ENCODE data around the gene ZNF674.
"Not testable (repeated sequence)": the region's sequence is repeated elsewhere in the genome, so short reads cannot be mapped to it uniquely, and the experiment has no call there.

ZNF674 gene

DNA sequence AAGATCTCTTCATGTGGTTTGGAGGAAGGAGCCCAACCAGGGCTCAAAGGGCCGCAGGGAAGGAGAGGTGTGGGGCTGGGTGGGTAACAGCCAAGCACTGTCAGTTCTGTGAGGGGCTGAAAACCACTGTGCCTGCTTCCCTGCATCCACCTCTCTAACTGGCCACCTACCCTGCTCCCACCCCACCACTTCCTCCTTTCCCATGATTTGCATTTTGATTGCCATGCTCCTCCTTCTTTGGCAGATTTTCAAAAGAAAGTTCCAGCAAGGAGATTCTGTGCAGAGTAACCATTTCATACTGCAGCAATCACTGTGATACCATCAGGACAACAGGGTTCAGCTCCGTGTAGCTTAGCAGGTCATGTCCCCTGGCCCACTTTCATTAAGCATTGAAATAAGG, 1.8 kb downstream of the ZNF674 start:
- Mint-ChIP-seq H3K4me1 (peaks cover 29% of the 10 kb centered on the region), H3K36me3 (peaks cover 2% of the 10 kb centered on the region), H3K27me3 (no peaks in the 10 kb centered on the region), H3K9me3 (no peaks in the 10 kb centered on the region), H3K27ac (no peak overlapping the region), H3K4me3 (no peak overlapping the region)

DNA sequence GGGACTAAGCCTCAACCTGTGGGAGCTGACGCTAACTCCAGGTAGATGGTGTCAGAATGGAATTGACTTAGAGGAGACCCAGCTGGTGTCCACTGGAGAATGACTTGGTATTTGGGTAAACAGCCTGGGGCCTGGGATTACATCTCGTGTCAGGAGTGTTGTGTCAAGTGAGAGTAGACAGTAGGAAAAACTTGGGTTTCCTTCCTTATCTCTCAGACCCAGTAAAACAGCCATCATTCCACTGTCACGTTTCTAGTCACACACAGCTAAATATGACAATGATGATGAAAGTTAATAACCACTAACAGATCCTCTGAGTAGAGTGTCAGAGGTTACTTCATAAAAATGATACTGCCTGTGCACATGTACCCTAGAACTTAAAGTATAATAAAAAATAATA, 13.8 kb downstream of the ZNF674 start:
- Mint-ChIP-seq H3K4me1 (no peaks in the 10 kb centered on the region), H3K27ac (no peak overlapping the region), H3K4me3 (no peak overlapping the region), H3K36me3 (no peaks in the 10 kb centered on the region), H3K9me3 (no peaks in the 10 kb centered on the region), H3K27me3 (no peaks in the 10 kb centered on the region)

DNA sequence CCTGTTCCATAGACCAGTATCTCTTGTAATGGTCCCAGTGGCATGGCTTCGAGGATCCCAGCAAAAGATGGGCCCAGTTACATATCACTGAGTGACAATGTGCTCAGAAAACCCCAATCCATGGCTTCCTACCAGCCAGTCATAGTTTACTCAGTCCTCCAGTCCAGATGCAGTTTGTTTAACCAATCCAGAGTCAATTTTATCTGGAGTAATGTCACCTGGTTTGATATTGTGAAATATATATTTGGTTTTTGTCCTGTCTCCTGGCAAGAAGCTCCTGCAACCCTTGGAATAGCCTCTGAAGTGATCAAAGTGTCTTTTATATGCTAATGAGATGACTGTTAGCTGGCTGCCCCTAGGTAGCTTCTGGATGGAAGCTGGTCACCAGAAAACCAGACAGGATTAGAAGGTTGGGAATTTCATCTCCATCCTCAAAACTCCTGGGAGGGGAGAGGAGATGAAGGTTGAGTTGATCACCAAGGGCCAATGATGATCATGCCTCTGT, 14.8 kb downstream of the ZNF674 start:
- H3K4me1 Mint-ChIP-seq, H3K36me3 Mint-ChIP-seq, H3K4me3 Mint-ChIP-seq, H3K27me3 Mint-ChIP-seq, H3K9me3 Mint-ChIP-seq, H3K27ac Mint-ChIP-seq: not testable (repeated sequence)

DNA sequence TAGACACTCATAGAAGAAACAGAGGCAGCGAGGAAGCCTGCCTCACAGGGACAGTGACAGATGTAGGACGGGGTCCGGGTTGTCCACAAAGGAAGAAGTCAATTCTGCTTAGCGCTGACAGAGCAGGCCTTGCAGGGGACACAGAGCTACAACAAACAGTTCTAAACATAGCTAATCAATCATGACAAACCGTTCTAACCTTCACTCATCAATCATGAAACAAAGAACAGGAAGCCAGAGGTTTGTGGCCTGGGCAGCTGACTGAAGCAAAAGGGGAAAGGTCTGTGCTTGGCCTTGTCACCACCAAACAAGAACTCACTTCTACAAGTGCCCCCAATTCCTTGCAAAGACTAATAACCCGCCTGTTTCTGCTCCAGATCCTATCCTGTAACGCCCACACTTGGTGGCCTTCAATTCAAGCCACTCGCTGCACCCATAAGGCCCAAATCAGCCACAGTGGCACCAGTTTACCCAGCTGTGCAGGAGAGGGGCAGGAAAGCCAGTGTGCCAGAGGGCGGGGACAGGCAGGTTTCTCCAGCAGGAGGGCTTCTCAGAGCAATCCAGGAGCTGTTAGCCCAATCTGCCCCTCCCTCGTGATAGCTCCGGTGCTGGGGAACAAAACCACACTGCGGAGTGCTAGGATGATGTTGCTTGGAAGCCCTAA, 15.3 kb downstream of the ZNF674 start:
- H3K27me3 Mint-ChIP-seq, H3K4me1 Mint-ChIP-seq, H3K4me3 Mint-ChIP-seq, H3K27ac Mint-ChIP-seq, H3K9me3 Mint-ChIP-seq, H3K36me3 Mint-ChIP-seq: not testable (repeated sequence)

DNA sequence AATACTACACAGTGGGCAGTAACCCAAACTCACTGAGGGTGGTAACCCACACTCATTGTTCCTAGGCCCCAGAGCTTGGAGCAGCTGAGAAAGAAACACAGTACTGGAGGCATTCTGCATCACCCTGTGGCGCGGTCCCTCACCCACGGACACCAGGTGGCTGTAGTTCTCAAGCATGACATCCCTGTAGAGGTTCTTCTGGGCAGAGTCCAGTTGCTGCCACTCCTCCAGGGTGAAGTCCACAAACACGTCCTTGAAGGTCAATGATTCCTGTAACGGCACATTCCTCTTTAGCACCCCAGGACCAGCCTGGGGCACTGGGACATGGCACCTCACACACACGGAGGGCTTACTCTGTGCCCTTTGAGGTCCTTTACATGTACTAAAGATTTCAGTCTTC, 16.6 kb downstream of the ZNF674 start:
- H3K27ac Mint-ChIP-seq, H3K4me3 Mint-ChIP-seq, H3K27me3 Mint-ChIP-seq, H3K9me3 Mint-ChIP-seq, H3K4me1 Mint-ChIP-seq, H3K36me3 Mint-ChIP-seq: not testable (repeated sequence)

DNA sequence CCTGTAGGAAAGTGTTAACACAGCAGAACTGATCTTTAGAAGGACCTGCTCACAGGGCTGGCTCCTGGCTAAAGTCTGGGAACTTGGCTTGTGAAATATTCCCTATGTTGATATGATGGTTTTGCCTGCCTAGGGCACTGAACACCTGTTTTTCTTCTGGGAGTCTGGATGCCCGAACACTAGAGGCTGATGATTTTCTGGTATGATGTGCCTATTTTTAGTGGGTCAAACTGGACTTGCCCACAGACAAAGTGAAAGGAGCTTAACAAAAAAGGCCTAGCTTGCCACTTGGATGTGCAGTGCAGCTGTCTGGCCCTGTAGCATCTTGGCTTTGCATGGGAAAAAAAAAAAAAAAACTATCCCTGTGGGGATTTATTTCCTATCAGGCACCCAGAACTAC, 39.1 kb downstream of the ZNF674 start:
- H3K4me3 Mint-ChIP-seq: no peak overlapping the region
- H3K4me1 Mint-ChIP-seq: no peaks in the 10 kb centered on the region
- H3K9me3 Mint-ChIP-seq: no peaks in the 10 kb centered on the region
- H3K27me3 Mint-ChIP-seq: no peaks in the 10 kb centered on the region
- peaks cover 22% of the 10 kb centered on the region for H3K36me3 Mint-ChIP-seq
- no peak overlapping the region for H3K27ac Mint-ChIP-seq

DNA sequence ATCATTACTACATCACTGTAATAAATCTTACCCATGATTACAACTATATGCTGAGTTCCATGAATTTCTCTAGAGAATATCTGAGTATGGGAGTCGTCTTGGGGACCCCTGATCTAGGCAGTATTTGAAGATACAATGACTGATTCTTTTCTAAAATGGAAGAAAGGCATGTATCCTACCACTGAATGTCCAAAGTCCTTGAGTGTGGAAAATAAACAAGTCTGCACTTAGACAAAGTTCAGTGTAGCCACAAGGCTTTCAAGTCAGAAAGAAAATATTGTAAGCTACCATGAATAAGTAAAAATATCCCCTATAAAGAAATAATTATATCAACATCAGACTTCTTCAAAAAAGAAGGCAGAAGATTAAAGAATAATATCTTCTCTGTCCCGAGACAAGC, 42.4 kb downstream of the ZNF674 start:
- peaks cover 26% of the 10 kb centered on the region for H3K36me3 Mint-ChIP-seq
- no peak overlapping the region for H3K27ac Mint-ChIP-seq

DNA sequence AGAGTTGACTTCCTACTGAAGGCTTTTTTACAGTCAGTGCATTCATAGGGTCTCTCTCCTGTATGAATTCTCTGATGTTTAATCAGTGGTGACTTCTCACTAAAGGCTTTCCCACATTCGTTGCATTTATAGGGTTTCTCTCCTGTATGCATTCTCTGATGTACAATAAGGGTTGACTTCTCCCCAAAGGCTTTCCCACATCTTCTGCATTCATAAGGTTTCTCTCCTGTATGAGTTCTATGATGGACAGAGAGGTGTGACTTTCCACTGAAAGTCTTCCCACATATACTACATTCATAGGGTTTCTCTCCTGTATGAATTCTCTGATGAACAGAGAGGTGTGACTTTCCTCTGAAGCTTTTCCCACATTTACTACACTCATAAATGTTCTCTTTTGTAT, 45.2 kb downstream of the ZNF674 start:
- Mint-ChIP-seq H3K4me1 (no peaks in the 10 kb centered on the region), H3K36me3 (peaks cover 20% of the 10 kb centered on the region), H3K9me3 (no peaks in the 10 kb centered on the region), H3K27me3 (no peaks in the 10 kb centered on the region), H3K27ac (no peak overlapping the region), H3K4me3 (no peak overlapping the region)

More for the DNA sequence above, 42.4 kb downstream of the ZNF674 start:
- Mint-ChIP-seq H3K4me3 (no peak overlapping the region), H3K27me3 (no peaks in the 10 kb centered on the region), H3K4me1 (no peaks in the 10 kb centered on the region), H3K9me3 (no peaks in the 10 kb centered on the region)

DNA sequence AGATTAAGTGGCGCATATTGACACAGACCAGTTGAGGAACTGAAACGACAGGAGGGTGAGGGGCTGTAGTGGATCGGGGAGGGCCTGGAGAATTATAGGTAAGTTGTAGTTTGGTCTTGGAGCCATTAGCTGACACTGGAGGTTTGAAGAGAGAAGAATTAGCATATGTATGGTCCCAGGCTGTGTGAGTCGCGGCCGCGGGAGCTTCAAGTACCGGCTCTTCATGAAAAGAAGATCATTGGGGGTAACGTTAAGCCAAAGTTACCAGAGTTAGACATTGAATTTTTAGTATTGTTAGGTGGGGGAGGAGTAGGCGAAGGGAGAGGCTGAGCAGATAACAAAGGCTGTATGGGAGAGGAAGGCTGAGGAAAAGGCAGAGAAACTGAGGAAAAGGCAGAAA, 56.5 kb downstream of the ZNF674 start:
- Mint-ChIP-seq H3K4me3 (no peak overlapping the region), H3K27ac (no peak overlapping the region), H3K9me3 (peaks cover 9% of the 10 kb centered on the region)

DNA sequence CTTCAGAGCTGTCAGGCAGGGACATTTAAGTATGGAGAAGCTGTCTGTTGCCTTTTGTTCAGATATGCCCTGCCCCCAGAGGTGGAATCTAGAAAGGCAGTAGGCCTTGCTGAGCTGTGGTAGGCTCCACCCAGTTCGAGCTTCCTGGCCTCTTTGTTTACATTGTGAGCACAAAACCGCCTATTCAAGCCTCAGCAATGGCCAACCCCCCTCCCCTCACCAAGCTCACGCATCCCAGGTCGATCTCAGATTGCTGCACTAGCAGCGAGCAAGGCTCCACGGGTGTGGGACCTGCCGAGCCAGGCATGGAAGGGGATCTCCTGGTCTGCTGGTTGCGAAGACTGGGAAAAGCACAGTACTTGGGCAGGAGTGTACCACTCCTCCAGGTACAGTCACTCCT, 59.3 kb downstream of the ZNF674 start:
- H3K4me1 Mint-ChIP-seq: peaks cover 24% of the 10 kb centered on the region
- no peaks in the 10 kb centered on the region for H3K27me3 Mint-ChIP-seq
- no peak overlapping the region for H3K27ac Mint-ChIP-seq
- peaks cover 37% of the 10 kb centered on the region for H3K36me3 Mint-ChIP-seq
- H3K9me3 Mint-ChIP-seq: peaks cover 8% of the 10 kb centered on the region
- H3K4me3 Mint-ChIP-seq: no peak overlapping the region

More for the DNA sequence above, 56.5 kb downstream of the ZNF674 start:
- Mint-ChIP-seq H3K36me3 (peaks cover 24% of the 10 kb centered on the region), H3K4me1 (peaks cover 24% of the 10 kb centered on the region), H3K27me3 (no peaks in the 10 kb centered on the region)

DNA sequence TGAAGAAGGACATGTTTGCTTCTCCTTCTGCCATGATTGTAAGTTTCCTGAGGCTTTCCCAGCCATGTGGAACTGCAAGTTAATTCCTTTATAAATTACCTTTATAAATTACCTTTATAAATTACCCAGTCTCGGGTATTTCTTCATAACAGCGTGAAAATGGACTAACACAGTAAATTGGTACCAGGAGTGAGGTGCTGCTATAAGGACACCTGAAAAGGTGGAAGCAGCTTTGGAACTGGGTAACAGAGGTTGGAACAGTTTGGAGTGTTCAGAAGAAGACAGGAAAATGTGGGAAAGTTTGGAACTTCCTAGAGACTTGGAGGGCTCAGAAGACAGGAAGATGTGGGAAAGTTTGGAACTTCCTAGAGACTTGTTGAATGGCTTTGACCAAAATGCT, 66.6 kb downstream of the ZNF674 start:
- not testable (repeated sequence) for H3K27me3 Mint-ChIP-seq, H3K27ac Mint-ChIP-seq, H3K9me3 Mint-ChIP-seq, H3K4me1 Mint-ChIP-seq, H3K4me3 Mint-ChIP-seq
- peaks cover 28% of the 10 kb centered on the region for H3K36me3 Mint-ChIP-seq

DNA sequence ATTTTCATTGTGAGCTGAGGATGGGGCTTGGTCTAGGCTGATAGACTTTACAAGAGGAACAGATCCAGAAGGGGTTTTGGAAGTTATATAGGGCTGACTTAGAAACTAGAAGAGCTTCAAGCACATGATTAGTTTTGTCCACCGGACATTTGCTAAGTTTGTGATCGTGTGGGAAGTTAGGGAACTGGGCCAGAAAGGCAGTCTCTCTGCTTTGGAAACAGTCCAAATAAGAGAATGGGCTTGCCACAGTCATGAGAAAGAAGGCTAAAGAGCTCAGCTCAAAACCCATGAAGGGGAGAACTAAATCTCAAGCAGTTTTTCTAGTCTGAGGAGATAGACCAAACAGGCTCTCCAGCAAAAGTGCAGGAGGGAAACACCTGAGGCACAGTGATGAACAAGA, 67.8 kb downstream of the ZNF674 start:
- Mint-ChIP-seq H3K27me3 (no peaks in the 10 kb centered on the region), H3K36me3 (peaks cover 23% of the 10 kb centered on the region), H3K4me3 (no peak overlapping the region), H3K4me1 (no peaks in the 10 kb centered on the region), H3K9me3 (no peaks in the 10 kb centered on the region), H3K27ac (no peak overlapping the region)

DNA sequence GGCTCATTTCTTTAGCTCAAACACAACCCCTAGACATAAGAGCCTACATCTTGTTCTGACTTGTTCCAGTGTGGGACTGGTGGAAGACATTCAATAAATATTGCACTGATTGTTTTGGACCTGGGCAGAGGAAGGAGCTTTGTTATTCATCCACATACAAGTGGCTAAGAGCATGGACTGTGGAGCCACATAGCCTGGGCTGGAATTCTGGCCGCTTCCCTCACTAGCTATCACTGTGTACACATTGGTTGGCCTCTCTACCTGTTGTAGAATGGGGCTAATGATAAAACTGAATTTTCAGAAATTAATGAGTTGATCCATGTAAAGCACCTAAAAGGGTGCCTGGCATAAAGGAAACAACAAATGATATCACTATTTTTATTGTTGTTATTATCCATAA, 80.0 kb downstream of the ZNF674 start:
- Mint-ChIP-seq H3K36me3 (peaks cover 34% of the 10 kb centered on the region), H3K4me3 (no peak overlapping the region), H3K27me3 (no peaks in the 10 kb centered on the region), H3K4me1 (peaks cover 11% of the 10 kb centered on the region), H3K27ac (no peak overlapping the region), H3K9me3 (no peaks in the 10 kb centered on the region)

DNA sequence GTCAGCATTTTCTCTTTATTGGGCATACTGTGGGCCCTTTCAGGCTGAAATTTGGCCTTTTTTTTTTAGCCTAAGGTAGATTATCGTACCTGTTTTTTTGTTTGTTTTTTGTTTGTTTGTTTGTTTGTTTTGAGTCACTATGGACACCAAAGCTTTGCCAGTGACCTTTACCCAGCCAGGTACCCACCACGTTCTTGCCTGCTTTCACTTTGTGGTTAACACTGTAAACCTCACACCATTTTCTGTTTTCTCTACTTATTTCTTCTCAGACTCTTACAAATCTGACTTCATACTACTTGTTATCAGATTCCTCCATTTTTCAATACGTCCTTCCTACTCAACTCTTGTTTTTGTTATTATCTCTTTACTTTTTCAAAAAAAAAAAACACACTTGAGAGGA, 81.5 kb downstream of the ZNF674 start:
- no peaks in the 10 kb centered on the region for H3K27me3 Mint-ChIP-seq
- no peak overlapping the region for H3K4me3 Mint-ChIP-seq
- no peaks in the 10 kb centered on the region for H3K9me3 Mint-ChIP-seq
- H3K4me1 Mint-ChIP-seq: peaks cover 11% of the 10 kb centered on the region
- peaks cover 26% of the 10 kb centered on the region for H3K36me3 Mint-ChIP-seq
- no peak overlapping the region for H3K27ac Mint-ChIP-seq

DNA sequence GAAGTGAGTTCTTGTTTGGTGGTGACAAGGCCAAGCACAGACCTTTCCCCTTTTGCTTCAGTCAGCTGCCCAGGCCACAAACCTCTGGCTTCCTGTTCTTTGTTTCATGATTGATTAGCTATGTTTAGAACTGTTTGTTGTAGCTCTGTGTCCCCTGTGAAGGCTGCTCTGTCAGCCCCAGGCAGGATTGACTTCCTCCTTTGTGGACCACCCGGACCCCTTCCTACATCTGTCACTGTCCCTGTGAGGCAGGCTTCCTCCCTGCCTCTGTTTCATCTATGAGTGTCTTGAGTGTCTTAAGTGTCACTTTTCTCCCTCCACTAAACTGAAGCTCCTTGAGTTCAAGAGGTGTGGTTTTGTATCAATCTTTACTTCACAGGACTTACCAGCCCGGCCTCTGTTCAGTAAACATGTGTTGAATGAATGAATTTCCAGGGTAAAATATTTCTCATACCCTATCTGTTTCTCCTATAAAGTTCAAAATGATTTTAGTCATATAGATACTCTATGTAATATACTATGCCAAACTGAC, 83.5 kb downstream of the ZNF674 start:
- Mint-ChIP-seq H3K36me3 (peaks cover 20% of the 10 kb centered on the region), H3K9me3 (no peaks in the 10 kb centered on the region), H3K27ac (peak overlapping the region; percentile 61), H3K27me3 (no peaks in the 10 kb centered on the region), H3K4me1 (peaks cover 11% of the 10 kb centered on the region), H3K4me3 (no peak overlapping the region)

DNA sequence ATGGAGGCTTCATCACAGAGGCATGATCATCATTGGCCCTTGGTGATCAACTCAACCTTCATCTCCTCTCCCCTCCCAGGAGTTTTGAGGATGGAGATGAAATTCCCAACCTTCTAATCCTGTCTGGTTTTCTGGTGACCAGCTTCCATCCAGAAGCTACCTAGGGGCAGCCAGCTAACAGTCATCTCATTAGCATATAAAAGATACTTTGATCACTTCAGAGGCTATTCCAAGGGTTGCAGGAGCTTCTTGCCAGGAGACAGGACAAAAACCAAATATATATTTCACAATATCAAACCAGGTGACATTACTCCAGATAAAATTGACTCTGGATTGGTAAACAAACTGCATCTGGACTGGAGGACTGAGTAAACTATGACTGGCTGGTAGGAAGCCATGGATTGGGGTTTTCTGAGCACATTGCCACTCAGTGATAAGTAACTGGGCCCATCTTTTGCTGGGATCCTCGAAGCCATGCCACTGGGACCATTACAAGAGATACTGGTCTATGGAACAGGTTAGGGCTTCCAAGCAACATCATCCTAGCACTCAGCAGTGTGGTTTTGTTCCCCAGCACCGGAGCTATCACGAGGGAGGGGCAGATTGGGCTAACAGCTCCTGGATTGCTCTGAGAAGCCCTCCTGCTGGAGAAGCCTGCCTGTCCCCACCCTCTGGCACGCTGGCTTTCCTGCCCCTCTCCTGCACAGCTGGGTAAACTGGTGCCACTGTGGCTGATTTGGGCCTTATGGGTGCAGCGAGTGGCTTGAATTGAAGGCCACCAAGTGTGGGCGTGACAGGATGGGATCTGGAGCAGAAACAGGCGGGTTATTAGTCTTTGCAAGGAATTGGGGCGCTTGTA, 84.2 kb downstream of the ZNF674 start:
- H3K27ac Mint-ChIP-seq, H3K27me3 Mint-ChIP-seq, H3K4me3 Mint-ChIP-seq, H3K9me3 Mint-ChIP-seq: not testable (repeated sequence)
- H3K4me1 Mint-ChIP-seq: peaks cover 11% of the 10 kb centered on the region
- H3K36me3 Mint-ChIP-seq: peaks cover 16% of the 10 kb centered on the region

All from activated naive CD4-positive, alpha-beta T cell treated with anti-CD3 and anti-CD28 coated beads, Interleukin-2, amount 50 U/mL, for 24 hours (primary cell).